HepG2 (cell line): Measurements from ENCODE around the gene ABI3BP. TPM values are rescaled to one million over a fixed set of nuclear protein-coding genes. Genes with fewer than 3 reads are reported as not detected.

Experiments used
- CCDC6 ChIP-seq: sonication (generic); formaldehyde crosslinking; IDR thresholded peaks from 2 replicates; pipeline ENCODE4 v1.8.1; 2022; ENCODE audit warnings: mild to moderate bottlenecking, missing genetic modification reagents, moderate library complexity
- ETV5 ChIP-seq: IDR thresholded peaks from 2 replicates; pipeline ENCODE4 v1.6.1; 2018; ENCODE audit warnings: missing biosample characterization, missing genetic modification reagents, inconsistent platforms, borderline replicate concordance
- FOXA1 ChIP-seq, 2 experiments: fragments of 450-650 bp in 1 of 2; sonication (generic) in 1 of 2; formaldehyde crosslinking in 1 of 2; IDR thresholded peaks; 2 replicates each; pipeline versions ENCODE4 v1.4.0 to v1.6.1; 2016 to 2020; ENCODE audit warnings: missing genetic modification reagents in 1 of 2
- HNRNPLL ChIP-seq: fragments of 200-400 bp; formaldehyde crosslinking; IDR thresholded peaks from 2 replicates; pipeline ENCODE4 v1.6.1; 2017; ENCODE audit warnings: mild to moderate bottlenecking, low read depth, low read length; ENCODE audit not compliant: poor library complexity, severe bottlenecking
- ISX ChIP-seq: sonication (generic); formaldehyde crosslinking; conservative IDR thresholded peaks from 2 replicates; pipeline ENCODE4 v1.5.0; 2020; ENCODE audit warnings: missing genetic modification reagents
- JUND ChIP-seq: sonication (generic); formaldehyde crosslinking; IDR thresholded peaks from 2 replicates; pipeline ENCODE4 v1.8.0; 2022; ENCODE audit warnings: mild to moderate bottlenecking, missing genetic modification reagents
- MATR3 ChIP-seq: sonication (generic); formaldehyde crosslinking; IDR thresholded peaks from 2 replicates; pipeline ENCODE4 v1.4.0; 2020; ENCODE audit warnings: missing genetic modification reagents
- MED13 ChIP-seq: sonication (generic); formaldehyde crosslinking; IDR thresholded peaks from 2 replicates; pipeline ENCODE4 v1.5.0; 2020; ENCODE audit warnings: missing genetic modification reagents
- MEF2D ChIP-seq: sonication (generic); formaldehyde crosslinking; IDR thresholded peaks from 2 replicates; pipeline ENCODE4 v1.5.1; 2020; ENCODE audit warnings: mild to moderate bottlenecking, missing genetic modification reagents
- NKX3-1 ChIP-seq: sonication (generic); formaldehyde crosslinking; IDR thresholded peaks from 2 replicates; pipeline ENCODE4 v1.5.0; 2020; ENCODE audit warnings: missing genetic modification reagents
- NR2F2 ChIP-seq: IDR thresholded peaks from 2 replicates; pipeline ENCODE4 v1.6.1; 2012; ENCODE audit warnings: low read depth, inconsistent platforms, borderline replicate concordance
- PITX1 ChIP-seq: sonication (generic); formaldehyde crosslinking; IDR thresholded peaks from 2 replicates; pipeline ENCODE4 v1.5.1; 2020; ENCODE audit warnings: mild to moderate bottlenecking, missing genetic modification reagents
- RFX5 ChIP-seq: IDR thresholded peaks from 2 replicates; pipeline ENCODE4 v1.6.1; 2011; ENCODE audit warnings: low read depth, low read length, improper control_type of control experiment
- RXRA ChIP-seq: sonication (generic); formaldehyde crosslinking; IDR thresholded peaks from 2 replicates; pipeline ENCODE4 v1.5.1; 2020; ENCODE audit warnings: missing genetic modification reagents
- SOX5 ChIP-seq: IDR thresholded peaks from 2 replicates; pipeline ENCODE4 v1.6.1; 2016; ENCODE audit warnings: borderline replicate concordance
- TOPORS ChIP-seq: sonication (generic); formaldehyde crosslinking; IDR thresholded peaks from 2 replicates; pipeline ENCODE4 v1.8.0; 2023; ENCODE audit warnings: mild to moderate bottlenecking, missing genetic modification reagents
- ZNF256 ChIP-seq: sonication (generic); formaldehyde crosslinking; conservative IDR thresholded peaks from 2 replicates; pipeline ENCODE4 v1.4.0; 2020; ENCODE audit warnings: missing genetic modification reagents
- ZNF326 ChIP-seq: sonication (generic); formaldehyde crosslinking; IDR thresholded peaks from 2 replicates; pipeline ENCODE4 v1.4.0; 2020; ENCODE audit warnings: missing genetic modification reagents, borderline replicate concordance
- ZNF577 ChIP-seq: sonication (generic); formaldehyde crosslinking; IDR thresholded peaks from 2 replicates; pipeline ENCODE4 v1.4.0; 2020; ENCODE audit warnings: mild to moderate bottlenecking, low read depth, missing genetic modification reagents, borderline replicate concordance
- ZSCAN21 ChIP-seq: sonication (generic); formaldehyde crosslinking; IDR thresholded peaks from 2 replicates; pipeline ENCODE4 v1.8.0; 2022; ENCODE audit warnings: mild to moderate bottlenecking, missing genetic modification reagents, moderate library complexity, borderline replicate concordance
- ZSCAN30 ChIP-seq: sonication (generic); formaldehyde crosslinking; IDR thresholded peaks from 2 replicates; pipeline ENCODE4 v1.5.0; 2020; ENCODE audit warnings: mild to moderate bottlenecking, missing genetic modification reagents
- polyA plus RNA-seq, 8 experiments: library from polyadenylated mRNA; depleted of rRNA in 3 of 8; stranded (reverse) in 7 of 8; unstranded in 1 of 8; fragments of >200 nt; fragmentation: Illumina TruSeq in 4 of 8; extraction: Trizol in 4 of 8; gene quantifications; 2 replicates each; pipeline versions ENCODE4 v1.2.1 to v1.2.3, GENCODE V29; 2011 to 2016; ENCODE audit warnings: low read depth in 4 of 8, missing spikeins in 1 of 8, mixed read lengths in 1 of 8; ENCODE audit not compliant: insufficient read depth in 1 of 8
- total RNA-seq, 5 experiments: library from RNA; depleted of rRNA; stranded (reverse); fragments of >200 nt; fragmentation: Illumina TruSeq; extraction: Trizol; gene quantifications; 2 replicates each; pipeline ENCODE4 v1.2.3, GENCODE V29; 2016; ENCODE audit warnings: low read depth in 1 of 5
- TF ChIP-seq, protein P1 (sequence below): sonication (generic); formaldehyde crosslinking; conservative IDR thresholded peaks from 2 replicates; pipeline ENCODE4 v1.4.0; 2020; ENCODE audit warnings: missing genetic modification reagents
- TF ChIP-seq, protein P2 (sequence below): sonication (generic); formaldehyde crosslinking; IDR thresholded peaks from 2 replicates; pipeline ENCODE4 v1.5.0; 2020; ENCODE audit warnings: missing genetic modification reagents
- TF ChIP-seq, protein P3 (sequence below): sonication (generic); formaldehyde crosslinking; IDR thresholded peaks from 2 replicates; pipeline ENCODE4 v1.5.0; 2020; ENCODE audit warnings: mild to moderate bottlenecking, missing genetic modification reagents

Gene ABI3BP
- total and polyA plus RNA-seq, 2 of the 13 experiments (the other 11 are each of a cell fraction or from before 2014, with no cell fraction given) = not detected

GRCh38 chr3:100708989-100709841 is 284.0 kb downstream of the ABI3BP start, which contains the start of gene TFG (continued):
- TF ChIP-seq ZNF326 (CRISPR knock-in tag) (no peak), ZSCAN30 (no peak), NR2F2 (no peak), RXRA (CRISPR knock-in tag) (peak; percentile 24; the same call in 1 of the 2 replicates), TOPORS (CRISPR knock-in tag) (0 out of 2 replicates have a peak, but pooled peaks have one; percentile 38), NKX3-1 (peak; percentile 73), MEF2D (CRISPR knock-in tag) (no peak), MATR3 (CRISPR knock-in tag) (no peak), HNRNPLL (peak; percentile 75), PITX1 (peak; percentile 62; the same call in 1 of the 2 replicates), ISX (CRISPR knock-in tag) (no peak), JUND (CRISPR knock-in tag) (no peak), RFX5 (0 out of 2 replicates have a peak, but pooled peaks have one; percentile 35), MED13 (CRISPR knock-in tag) (no peak), ZSCAN21 (peak; percentile 70; the same call in 1 of the 2 replicates), SOX5 (CRISPR knock-in tag) (0 out of 2 replicates have a peak, but pooled peaks have one; percentile 19), ZNF256 (no peak), ZNF577 (CRISPR knock-in tag) (no peak), ETV5 (CRISPR knock-in tag) (peak; percentile 55; the same call in 1 of the 2 replicates), FOXA1 (IDR thresholded peaks at IDR 0.05) (no peak), FOXA1 (CRISPR knock-in tag; IDR thresholded peaks at IDR 0.05) (no peak; the same call in 1 of the 2 replicates), CCDC6 (CRISPR knock-in tag) (no peak; the same call in 1 of the 2 replicates)
- TF ChIP-seq, protein P1, sequence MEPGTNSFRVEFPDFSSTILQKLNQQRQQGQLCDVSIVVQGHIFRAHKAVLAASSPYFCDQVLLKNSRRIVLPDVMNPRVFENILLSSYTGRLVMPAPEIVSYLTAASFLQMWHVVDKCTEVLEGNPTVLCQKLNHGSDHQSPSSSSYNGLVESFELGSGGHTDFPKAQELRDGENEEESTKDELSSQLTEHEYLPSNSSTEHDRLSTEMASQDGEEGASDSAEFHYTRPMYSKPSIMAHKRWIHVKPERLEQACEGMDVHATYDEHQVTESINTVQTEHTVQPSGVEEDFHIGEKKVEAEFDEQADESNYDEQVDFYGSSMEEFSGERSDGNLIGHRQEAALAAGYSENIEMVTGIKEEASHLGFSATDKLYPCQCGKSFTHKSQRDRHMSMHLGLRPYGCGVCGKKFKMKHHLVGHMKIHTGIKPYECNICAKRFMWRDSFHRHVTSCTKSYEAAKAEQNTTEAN (CRISPR knock-in tag) = no peak; the same call in 1 of the 2 replicates
- TF ChIP-seq, protein P2, sequence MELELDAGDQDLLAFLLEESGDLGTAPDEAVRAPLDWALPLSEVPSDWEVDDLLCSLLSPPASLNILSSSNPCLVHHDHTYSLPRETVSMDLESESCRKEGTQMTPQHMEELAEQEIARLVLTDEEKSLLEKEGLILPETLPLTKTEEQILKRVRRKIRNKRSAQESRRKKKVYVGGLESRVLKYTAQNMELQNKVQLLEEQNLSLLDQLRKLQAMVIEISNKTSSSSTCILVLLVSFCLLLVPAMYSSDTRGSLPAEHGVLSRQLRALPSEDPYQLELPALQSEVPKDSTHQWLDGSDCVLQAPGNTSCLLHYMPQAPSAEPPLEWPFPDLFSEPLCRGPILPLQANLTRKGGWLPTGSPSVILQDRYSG = 0 out of 2 replicates have a peak, but pooled peaks have one; percentile 48
- TF ChIP-seq, protein P3, sequence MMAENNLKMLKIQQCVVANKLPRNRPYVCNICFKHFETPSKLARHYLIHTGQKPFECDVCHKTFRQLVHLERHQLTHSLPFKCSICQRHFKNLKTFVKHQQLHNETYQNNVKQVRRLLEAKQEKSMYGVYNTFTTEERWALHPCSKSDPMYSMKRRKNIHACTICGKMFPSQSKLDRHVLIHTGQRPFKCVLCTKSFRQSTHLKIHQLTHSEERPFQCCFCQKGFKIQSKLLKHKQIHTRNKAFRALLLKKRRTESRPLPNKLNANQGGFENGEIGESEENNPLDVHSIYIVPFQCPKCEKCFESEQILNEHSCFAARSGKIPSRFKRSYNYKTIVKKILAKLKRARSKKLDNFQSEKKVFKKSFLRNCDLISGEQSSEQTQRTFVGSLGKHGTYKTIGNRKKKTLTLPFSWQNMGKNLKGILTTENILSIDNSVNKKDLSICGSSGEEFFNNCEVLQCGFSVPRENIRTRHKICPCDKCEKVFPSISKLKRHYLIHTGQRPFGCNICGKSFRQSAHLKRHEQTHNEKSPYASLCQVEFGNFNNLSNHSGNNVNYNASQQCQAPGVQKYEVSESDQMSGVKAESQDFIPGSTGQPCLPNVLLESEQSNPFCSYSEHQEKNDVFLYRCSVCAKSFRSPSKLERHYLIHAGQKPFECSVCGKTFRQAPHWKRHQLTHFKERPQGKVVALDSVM (CRISPR knock-in tag) = peak; percentile 59
